ENCODE results near the gene SLC39A9.

Gene SLC39A9

GRCh38 chr14:69398053-69398817 lies at the start of gene SLC39A9, which contains the start of gene ERH:
SLC39A9 (plus strand) TSS chr14:69398692; CDS start chr14:69399370, 678 bp downstream.
ERH (minus strand) TSS chr14:69398299; CDS start chr14:69398233, 66 bp downstream.
- in situ Hi-C loops (cut with MboI; ENCODE audit: low sequenced_read_pairs): no loop called here

- in situ Hi-C loops (cut with MboI; ENCODE audit: low sequenced_read_pairs): no loop called here
Measured at GRCh38 chr14:69349091-69349777, 49.3 kb upstream of the SLC39A9 start.

- in situ Hi-C loops (cut with MboI; ENCODE audit: low sequenced_read_pairs): no loop called here
Measured at GRCh38 chr14:69350892-69351291, 47.6 kb upstream of the SLC39A9 start.

GRCh38 chr14:69351385-69351784 lies 47.1 kb upstream of the SLC39A9 start:
- in situ Hi-C loops (cut with MboI; ENCODE audit: low sequenced_read_pairs): no loop called here

GRCh38 chr14:69351911-69352310 lies 46.6 kb upstream of the SLC39A9 start:
- in situ Hi-C loops (cut with MboI; ENCODE audit: low sequenced_read_pairs): no loop called here

GRCh38 chr14:69353168-69353567 lies 45.3 kb upstream of the SLC39A9 start:
- in situ Hi-C loops (cut with MboI; ENCODE audit: low sequenced_read_pairs): no loop called here

GRCh38 chr14:69354383-69355153 lies 43.9 kb upstream of the SLC39A9 start:
- in situ Hi-C loops (cut with MboI; ENCODE audit: low sequenced_read_pairs): no loop called here

GRCh38 chr14:69355154-69355597 lies 43.3 kb upstream of the SLC39A9 start:
- in situ Hi-C loops (cut with MboI; ENCODE audit: low sequenced_read_pairs): no loop called here

GRCh38 chr14:69355607-69356281 lies 42.7 kb upstream of the SLC39A9 start:
- in situ Hi-C loops (cut with MboI; ENCODE audit: low sequenced_read_pairs): no loop called here

GRCh38 chr14:69356903-69357543 lies 41.5 kb upstream of the SLC39A9 start:
- in situ Hi-C loops (cut with MboI; ENCODE audit: low sequenced_read_pairs): no loop called here

GRCh38 chr14:69357544-69358200 lies 40.8 kb upstream of the SLC39A9 start:
- in situ Hi-C loops (cut with MboI; ENCODE audit: low sequenced_read_pairs): no loop called here

- in situ Hi-C loops (cut with MboI; ENCODE audit: low sequenced_read_pairs): no loop called here
Measured at GRCh38 chr14:69358233-69358963, 40.1 kb upstream of the SLC39A9 start.

- in situ Hi-C loops (cut with MboI; ENCODE audit: low sequenced_read_pairs): no loop called here
Measured at GRCh38 chr14:69358966-69359365, 39.5 kb upstream of the SLC39A9 start.

- in situ Hi-C loops (cut with MboI; ENCODE audit: low sequenced_read_pairs): no loop called here
Measured at GRCh38 chr14:69360438-69361108, 37.9 kb upstream of the SLC39A9 start.

- in situ Hi-C loops (cut with MboI; ENCODE audit: low sequenced_read_pairs): no loop called here
Measured at GRCh38 chr14:69363055-69363454, 35.4 kb upstream of the SLC39A9 start.

GRCh38 chr14:69363964-69364363 lies 34.5 kb upstream of the SLC39A9 start:
- in situ Hi-C loops (cut with MboI; ENCODE audit: low sequenced_read_pairs): no loop called here

- in situ Hi-C loops (cut with MboI; ENCODE audit: low sequenced_read_pairs): no loop called here
Measured at GRCh38 chr14:69364378-69364777, 34.1 kb upstream of the SLC39A9 start.

GRCh38 chr14:69366069-69366468 lies 32.4 kb upstream of the SLC39A9 start:
- in situ Hi-C loops (cut with MboI; ENCODE audit: low sequenced_read_pairs): no loop called here

- in situ Hi-C loops (cut with MboI; ENCODE audit: low sequenced_read_pairs): no loop called here
Measured at GRCh38 chr14:69366761-69367160, 31.7 kb upstream of the SLC39A9 start.

Data from hTERT RPE-1 (cell line).